Epithelial cell of umbilical artery (primary cell): ENCODE data around the gene LRRC3B. TPM values are rescaled to one million over a fixed set of nuclear protein-coding genes. Genes with fewer than 3 reads are reported as not detected.

Source experiments
- total RNA-seq: library from RNA; depleted of rRNA; stranded (reverse); fragments of >200 nt; gene quantifications from 2 replicates; pipeline ENCODE4 v1.2.3, GENCODE V29; 2014

Gene LRRC3B, protein sequence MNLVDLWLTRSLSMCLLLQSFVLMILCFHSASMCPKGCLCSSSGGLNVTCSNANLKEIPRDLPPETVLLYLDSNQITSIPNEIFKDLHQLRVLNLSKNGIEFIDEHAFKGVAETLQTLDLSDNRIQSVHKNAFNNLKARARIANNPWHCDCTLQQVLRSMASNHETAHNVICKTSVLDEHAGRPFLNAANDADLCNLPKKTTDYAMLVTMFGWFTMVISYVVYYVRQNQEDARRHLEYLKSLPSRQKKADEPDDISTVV
- total RNA-seq, result not detected in 2 replicates

GRCh38 chr3:26622621-26623418 is at the start of gene LRRC3B:
TSS of gene LRRC3B (plus strand) at chr3:26622772. CDS start at chr3:26709673, 86,901 bp downstream.

